DMS53 treated with DMSO at 0.1 percent for 48 hours (cell line): Measurements from ENCODE around the gene TAS2R30.

Experiments used
- DNase-seq: peaks from one replicate; lab custom pipeline; 2025; ENCODE audit not compliant: unreplicated experiment; lab: John Stamatoyannopoulos, UW

TAS2R30 gene

GRCh38 chr12:11134305-11134704 is at the start of gene TAS2R30:
Gene TAS2R30, minus strand, starts transcription at chr12:11134644. Its CDS starts 400 bp downstream, at chr12:11134244.
- no peak for DNase-seq

DNA sequence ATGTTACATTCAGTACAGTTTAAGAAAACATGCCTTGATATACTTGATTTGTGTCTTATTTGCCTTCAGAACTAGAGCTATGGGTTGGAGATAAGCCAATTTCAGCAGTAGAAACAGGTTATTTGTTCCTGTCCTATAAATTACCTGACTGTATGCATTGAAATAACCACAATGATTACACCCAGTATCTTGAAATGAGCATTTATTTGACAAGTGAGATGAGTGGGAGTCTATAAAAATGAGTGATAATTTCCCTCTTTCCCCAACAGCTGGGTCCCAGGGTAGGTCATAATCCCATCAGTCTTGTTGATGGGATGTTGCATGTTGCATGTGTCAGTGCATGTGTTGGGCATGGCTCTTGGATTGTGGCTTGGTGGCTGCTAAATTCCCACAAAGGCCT is 48.6 kb upstream of the TAS2R30 start:
- DNase-seq = no peak

DNA sequence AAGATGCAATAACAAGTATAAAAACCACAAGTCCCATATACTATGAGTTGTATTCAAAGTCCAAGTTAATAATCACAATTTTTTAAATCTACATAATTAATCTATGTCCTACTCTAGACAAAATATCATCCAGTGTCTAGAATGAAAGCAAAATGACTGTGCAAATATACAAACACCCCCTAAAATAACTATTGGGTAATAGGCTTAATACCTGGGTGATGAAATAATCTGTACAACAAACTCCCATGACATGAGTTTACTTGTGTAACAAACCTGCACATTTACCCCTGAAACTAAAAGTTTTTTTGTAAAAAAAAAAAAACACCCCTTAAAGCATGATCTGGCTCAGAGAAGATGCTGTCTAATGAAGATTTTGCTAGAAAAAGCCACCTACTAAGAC is 48.1 kb upstream of the TAS2R30 start:
- no peak for DNase-seq

DNA sequence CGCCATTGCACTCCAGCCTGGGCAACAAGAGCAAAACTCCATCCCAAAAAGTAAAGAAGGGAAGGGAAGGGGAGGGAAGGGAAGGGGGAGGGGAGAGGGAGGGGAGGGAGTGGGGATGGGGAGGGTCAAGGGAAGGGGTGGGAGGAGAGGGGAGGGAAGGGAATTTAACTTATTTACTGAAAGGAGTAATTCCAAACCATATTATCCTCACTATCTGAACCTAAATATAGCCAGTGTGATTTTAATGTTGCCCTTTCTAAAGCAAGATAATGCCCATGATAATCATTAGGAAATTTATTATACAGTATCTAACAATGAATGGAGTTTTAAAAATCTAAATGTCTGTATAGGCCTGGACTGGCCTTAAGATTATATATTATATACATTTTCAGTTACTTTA is 43.8 kb upstream of the TAS2R30 start:
- no peak for DNase-seq

- DNase-seq = peak; percentile 13
These were observed 39.6 kb upstream of the TAS2R30 start for GRCh38 chr12:11174022-11174421.

DNA sequence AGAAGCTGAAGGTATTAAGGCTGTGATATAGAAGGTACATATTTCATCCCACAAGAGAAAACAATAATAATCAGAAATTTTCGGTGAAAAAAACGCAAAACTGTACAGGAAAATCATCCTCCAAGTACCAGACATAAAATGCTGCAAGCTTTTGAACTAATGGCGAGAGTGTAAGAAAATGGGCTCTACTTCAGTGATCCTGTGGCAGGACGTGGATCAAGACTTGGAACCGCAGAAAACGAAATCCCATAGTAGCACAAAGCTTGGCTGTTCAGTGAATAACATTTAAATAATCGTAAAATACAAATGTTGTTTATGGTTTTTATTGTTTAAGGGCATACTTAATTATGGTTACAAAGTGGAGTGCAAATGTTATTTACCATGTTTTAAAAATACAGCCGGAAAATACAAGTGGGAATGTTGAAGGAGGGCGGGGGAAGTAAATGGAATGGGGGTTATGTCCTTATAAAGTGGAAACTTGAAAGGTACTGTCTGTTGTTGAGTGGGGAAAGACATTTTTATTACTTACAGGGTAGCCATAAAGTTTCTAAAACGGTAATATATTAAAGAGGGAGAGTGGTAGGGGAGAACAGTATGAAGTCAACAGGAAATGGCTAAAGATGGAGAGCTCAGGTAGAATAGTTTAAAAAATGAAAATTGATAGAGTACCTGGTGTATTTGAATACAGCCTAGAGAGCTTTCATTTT is 37.7 kb upstream of the TAS2R30 start:
- peak; percentile 52 for DNase-seq

- DNase-seq = peak; percentile 99
These were observed 36.9 kb upstream of the TAS2R30 start, which contains the start of gene SMIM10L1 for GRCh38 chr12:11171145-11171968. Gene SMIM10L1, plus strand, starts transcription at chr12:11171194. Its CDS starts 163 bp downstream, at chr12:11171357.

DNA sequence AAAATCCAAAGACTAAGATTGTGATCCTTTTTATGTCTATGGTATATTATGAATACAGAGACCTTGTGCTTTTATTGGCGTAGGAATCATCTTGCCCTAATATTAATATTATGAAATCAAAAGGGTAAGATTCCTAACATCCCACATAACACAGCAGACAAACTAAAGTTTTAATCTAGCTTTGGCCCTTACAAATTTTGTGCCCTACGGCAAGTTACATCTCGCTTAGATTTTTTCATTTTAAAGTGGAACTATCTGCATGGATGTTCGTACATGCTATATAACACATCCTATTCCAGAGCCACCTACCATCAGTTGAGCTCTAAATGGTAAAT is 36.3 kb upstream of the TAS2R30 start:
- no peak for DNase-seq

DNA sequence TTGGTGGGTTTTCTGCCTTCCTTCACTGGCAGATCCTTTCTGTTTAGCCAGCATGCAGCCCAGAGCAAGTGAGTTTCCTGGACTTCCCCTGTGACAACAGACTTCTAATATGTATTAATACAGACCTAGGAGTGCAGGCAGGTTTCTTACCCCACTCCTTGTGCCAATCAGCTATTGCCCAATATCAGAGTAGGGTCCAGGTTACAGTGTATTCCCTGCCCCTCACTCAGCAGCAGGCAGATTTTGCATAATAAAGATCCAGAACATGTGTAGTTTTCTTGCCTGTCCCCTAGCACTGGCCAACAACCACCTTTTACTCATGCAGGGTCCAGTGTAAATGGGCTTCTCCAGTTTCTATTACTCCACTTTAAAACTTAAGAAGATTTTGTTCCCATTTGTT is 31.9 kb upstream of the TAS2R30 start:
- DNase-seq = no peak

- no peak for DNase-seq
These were observed 29.9 kb upstream of the TAS2R30 start for GRCh38 chr12:11164384-11164783.

DNA sequence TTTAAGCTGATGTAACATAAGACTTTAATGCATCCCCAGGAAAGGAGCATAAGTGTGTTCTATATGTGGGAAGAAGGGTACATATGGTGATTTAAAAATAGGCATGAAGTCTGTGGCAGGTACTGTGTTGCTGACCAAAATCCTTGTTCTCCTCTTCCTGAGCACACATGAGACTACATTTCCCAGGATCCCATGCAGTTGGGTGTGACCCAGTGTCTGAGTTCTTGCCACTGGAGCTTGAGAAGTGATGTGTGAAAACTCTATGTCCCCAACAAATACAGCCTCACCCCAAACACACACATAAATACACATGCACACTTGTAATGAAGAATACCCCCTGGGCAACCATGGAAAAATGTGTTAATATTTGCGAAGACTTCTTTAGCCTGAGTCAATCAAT is 28.1 kb upstream of the TAS2R30 start:
- DNase-seq = no peak

GRCh38 chr12:11158885-11159444 is 24.5 kb upstream of the TAS2R30 start:
- DNase-seq = no peak

DNA sequence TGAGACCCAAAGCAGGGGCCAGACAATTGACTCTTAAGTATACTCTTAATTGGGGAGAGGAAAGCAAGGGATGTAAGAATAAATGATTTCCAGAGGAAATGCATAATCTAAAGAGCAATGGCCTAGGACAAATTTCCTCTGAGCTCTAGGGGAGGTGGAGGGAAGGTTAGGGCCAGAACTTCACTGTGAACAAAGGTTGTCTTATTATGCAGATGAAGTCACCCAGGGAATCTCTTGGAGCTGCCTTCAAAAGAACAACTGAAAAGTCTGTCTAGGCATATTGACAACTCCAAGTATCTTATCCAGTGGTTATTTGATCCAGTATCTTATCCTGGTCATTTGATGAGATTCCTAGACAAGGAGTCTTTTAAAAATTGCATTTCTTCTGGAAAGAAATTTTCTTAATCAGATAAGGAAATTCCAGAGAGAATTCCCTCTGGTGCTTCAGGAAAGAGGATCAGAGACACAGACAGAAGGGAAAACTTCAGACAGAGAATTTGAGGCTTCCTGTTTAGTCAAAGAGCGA is 20.0 kb upstream of the TAS2R30 start:
- DNase-seq = no peak

DNA sequence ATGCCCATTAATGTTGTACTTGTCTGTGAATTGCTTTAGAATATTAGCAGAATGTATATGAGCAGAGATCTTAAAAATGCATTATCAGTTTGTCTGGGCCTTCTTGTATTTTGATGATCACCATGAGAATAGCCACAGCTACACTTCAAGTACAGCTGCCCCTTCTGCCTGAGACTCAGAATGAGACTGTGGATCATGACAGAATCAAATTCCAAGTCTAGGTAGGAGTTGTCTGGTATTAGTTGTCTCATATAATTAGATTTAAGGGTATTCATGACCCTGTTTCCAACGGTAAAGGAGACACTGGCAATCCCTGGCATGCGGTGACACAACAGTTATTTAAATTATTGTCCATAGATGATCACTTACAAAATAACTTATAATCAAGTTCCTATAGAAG is 18.3 kb upstream of the TAS2R30 start:
- DNase-seq = no peak

- no peak for DNase-seq
These were observed 16.4 kb upstream of the TAS2R30 start for GRCh38 chr12:11150832-11151231.

DNA sequence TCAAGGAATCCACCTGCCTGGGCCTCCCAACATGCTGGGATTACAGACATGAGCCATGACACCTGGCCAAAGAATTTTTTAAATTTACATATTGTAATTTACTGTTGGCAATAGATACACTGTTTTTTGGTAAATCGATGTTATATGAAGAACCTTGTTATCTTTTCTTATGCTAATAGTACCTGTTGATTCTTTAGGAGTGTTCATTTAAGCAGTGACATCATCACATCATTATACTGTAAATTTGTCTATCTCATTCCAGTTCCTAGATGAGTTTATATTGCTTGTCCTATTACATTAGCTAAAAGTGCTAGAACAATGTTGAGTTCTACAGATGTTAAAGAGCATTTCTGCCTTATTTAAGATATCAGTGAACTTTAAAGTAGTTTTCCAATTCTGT is 13.0 kb upstream of the TAS2R30 start:
- DNase-seq = no peak

DNA sequence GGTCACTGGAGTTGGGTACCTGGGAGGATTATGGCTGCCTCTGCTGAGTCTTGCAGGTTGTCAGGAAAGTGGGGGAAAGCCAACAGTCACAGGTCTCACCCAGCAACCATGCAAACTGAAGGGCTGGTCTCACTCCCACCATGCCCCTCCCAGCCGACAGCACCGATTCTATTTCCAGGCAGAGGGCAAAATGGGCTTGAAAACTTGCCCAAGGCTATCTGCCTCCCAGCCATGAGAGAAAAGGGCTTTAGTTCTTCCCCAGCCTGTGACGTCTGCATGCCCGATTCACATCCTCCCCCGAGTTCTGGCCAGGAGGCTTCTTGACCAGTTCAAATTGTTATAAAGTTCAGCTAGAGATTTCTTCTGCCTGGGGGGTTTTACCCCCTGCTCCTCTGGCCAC is 9.9 kb upstream of the TAS2R30 start:
- no peak for DNase-seq

DNA sequence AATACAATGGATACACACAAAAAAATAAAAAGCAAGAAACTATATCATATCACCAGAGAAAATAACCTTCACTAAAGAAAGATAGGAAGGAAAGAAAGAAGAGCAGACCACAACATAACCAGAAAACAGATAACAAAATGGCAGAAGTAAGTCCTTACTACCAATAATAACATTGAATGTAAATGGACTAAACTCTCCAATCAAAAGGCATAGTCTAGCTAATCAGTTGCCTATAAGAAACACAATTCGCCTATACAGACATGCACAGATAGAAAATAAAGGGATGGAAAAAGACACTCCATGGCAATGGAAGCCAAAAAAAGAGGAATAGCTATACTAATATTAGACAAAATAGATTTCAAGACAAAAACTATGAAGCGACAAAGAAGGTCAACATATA is 8.9 kb upstream of the TAS2R30 start:
- DNase-seq = no peak

GRCh38 chr12:11136075-11136474 is 1.6 kb upstream of the TAS2R30 start:
- no peak for DNase-seq

GRCh38 chr12:11133816-11134215 is 628 bp downstream of the TAS2R30 start:
- DNase-seq = no peak

- DNase-seq = no peak
These were observed 1.3 kb downstream of the TAS2R30 start for GRCh38 chr12:11133162-11133561.

- no peak for DNase-seq
These were observed 3.4 kb downstream of the TAS2R30 start for GRCh38 chr12:11130999-11131398.
